GM19468 (cell line): Measurements from ENCODE around the gene GPR139.

Experiments used
- ATAC-seq: cut with Tn5 transposase; IDR thresholded peaks from one replicate; pipeline ENCODE4 v1.9.1; 2021; ENCODE audit warnings: mild to moderate bottlenecking, moderate library complexity, moderate number of reproducible peaks; ENCODE audit not compliant: unreplicated experiment; ENCODE audit errors: extremely low read depth

The GPR139 gene

DNA sequence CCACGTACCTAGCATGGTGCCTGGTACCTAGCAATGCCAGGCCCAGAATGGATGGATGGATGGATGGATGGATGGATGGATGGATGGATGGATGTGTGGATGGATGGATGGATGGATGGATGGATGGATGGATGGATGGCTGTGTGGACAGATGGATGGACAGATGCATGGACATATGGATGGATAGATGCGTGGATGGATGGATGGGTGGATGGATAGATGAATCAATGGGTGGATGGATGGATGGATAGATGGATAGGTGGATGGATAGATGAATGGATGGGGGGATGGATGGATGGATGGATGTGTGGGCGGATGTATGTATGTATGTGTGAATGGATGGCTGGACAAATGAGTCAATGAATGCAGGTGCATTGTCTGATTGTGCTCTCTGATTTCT is 12.6 kb downstream of the GPR139 start:
- no peak for ATAC-seq

DNA sequence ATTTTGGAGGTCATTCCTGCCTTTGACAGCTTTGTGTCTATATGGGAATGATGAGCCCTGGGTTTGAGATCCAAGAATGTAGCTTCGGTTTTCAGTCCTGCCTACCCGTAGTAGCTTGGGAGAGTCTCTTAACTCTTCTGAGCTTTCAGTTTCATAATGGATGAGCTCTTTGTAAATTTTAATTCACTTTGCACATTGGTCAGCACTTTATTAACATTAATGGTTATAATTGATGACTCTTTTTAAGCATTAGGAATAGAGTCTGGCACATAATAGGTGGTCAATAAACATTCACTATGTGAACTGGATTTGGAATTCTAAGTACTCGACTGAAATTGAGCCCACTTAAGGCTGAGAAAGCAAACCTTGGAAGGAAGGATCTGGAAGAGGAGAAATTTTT is 17.3 kb downstream of the GPR139 start:
- no peak for ATAC-seq

DNA sequence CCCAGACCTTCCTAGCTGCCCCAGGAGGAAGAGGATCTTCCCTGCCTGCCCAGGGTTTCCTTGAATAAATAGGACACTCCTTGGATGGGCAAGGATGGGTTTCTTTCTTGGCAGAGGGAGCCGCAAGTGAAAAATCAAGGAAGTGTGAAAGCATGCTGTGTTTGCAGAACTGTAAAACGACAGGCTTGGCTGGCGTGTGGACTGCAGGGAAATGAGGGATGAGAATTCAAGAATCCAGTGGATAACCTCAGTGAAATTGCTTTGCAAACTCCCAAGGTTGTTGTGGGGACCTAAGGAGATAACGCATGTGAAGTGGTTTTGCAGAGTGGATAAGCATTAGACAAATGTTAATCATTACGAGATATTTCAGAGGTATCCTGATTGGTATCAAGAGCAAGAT is 20.4 kb downstream of the GPR139 start:
- no peak for ATAC-seq

DNA sequence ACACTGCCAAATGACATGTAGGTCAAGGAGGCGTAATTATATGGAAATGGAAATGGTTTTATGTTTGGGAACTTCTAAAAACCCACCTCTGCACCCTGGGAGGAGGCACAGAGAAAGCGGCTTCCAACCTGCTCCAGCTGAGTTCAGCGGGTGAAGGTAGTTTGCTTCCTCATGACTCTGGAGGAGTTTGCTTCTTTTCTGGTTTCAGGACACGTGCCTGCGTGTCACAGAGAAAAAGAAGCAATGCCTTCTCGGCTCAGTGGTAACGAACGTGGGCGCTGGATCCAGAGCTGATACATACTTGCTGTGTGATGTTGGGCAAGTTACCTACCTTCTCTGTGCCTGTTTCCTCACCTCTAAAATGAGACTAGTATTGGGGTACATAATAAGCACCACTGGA is 22.1 kb downstream of the GPR139 start:
- ATAC-seq: no peak

DNA sequence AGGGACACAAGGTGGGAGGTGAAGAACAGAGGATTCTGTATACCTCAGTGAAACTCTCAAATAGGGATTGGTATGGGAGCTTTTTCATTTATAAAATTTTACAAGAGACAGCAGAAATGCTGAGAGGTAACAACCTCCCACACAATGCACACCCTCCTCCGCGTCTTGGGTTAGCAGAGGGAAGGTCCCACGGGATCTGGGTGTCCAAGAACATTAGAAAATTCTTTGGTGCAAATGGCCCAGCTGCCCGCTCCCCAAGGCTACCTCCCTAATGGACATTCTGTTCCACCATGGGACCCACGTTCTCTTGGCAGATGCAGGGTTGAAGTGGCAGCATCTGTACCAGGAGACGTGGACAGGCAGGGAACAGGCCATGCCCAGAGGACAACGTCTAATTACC is 22.5 kb downstream of the GPR139 start:
- ATAC-seq: no peak

DNA sequence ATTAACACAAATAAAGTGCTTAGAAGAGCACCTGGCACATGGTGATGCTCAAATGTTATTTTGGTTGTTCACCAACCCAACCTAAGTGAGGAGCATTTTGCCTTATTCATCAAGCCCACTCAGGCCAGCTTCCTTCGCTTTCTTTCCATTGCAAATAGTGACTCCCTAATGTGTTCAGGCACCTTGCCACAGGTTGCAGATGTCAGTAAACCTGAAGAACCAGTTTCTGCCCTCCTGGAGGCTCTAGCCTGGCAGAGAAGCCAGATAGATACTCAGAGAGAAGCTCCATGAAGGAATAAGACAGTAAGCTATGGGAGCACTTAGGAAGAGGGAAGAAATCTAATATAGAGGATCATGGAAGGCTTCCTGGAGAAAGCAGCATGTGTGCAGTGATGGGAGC is 23.9 kb downstream of the GPR139 start:
- ATAC-seq: no peak

DNA sequence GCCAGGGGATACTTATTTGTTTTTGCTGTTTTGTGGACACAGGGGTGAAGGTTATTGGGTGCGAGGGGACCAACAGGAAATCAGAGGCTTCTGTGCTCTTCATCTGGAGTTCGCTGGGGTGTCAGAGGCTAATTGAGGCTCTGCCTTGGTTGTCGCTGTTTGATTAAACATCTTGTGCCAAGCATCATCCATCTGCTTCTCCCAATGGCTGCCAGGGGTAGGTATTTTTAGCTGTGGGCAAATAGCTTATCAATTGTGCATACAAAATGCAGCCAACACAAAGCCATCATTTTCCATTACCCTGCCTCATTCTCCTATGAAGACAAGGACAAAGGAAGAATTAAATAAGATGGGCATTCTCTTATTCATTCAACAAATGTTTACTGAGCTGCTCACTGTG is 27.8 kb downstream of the GPR139 start:
- no peak for ATAC-seq

DNA sequence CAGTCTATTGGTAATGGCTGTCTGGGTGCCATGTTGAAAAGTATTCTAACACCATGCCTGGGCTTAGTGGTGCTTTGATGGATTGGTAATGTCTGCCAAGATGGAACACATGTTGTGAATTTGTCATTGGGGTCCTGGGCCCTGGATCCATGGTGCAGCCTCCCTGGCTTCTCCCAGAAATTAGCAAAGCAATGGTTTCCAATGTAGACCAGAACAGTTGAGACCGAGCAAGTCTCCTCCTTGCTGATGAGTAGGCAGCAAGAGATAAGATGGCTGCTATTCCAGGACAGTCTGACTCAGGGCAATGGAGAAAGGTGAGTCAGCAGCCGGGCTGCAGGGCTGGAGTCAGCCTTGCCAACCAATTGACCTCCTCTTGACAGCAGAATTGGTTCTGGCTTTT is 30.8 kb downstream of the GPR139 start:
- ATAC-seq: no peak

DNA sequence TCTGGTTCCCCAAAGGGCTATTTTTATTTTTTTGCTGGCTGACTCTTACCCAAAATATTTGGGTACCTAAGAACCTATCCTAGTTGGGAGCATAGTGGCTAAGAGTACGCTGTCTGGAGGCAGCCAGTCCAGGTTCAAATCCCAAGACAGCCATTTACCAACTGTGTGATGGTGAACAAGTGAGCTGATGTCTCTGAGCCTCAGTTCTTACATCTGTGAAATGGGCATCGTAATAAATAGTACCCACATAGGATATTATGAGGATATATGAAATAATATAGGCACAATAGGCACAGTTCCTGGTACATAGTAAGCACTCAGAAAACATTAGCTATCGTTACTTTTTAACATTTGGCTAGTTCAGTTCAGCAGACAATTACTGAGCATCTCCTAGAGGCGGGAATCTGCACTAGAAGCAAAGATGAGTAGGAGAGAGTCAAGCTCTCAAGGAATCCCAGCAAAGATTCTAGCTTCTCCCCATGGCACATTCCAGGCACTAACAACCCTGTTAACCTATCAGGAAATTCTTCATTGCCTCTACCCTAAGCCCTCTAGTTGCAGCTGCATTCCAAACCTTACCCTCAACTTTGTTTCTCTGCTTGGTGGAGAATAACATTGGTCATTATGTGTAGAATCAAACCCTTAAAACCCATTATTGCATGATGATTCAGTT is 31.6 kb downstream of the GPR139 start:
- ATAC-seq: no peak

DNA sequence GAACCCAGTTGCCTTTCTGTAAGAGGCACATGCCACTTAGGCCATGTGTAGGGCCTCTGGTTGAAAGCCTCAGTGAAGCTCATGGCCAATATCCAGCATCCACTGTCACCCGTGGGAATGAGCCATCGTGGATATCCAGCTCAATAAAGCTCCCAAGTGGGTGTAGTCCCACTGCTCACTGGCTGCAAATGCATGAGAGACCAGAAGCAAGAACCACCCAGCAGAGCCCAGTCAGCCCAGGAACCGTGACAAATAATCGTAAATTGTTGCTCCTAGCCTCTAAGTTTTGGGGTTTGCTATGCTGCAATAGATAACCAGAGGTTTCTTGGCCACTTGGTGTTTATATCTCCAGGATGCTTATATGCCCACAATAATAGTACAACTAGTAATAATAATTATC is 33.7 kb downstream of the GPR139 start:
- no peak for ATAC-seq

DNA sequence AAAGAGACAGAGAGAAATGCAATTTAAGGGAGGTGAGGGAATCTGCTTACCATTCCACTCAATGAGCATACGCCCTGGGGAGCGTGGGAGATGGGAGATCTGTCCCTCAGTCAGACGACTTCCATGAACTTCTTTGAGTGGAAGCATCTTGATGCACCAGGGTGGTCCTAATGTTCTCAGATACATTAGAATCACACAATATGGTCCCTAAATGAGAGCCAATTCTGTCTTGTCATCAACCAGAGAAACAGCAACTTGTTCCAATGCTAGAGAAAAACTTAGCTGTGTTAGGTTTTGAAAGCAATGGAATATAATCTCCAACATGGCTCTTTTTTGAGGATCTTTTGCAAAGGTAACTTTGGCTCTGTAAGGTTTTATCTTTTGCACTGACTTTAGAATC is 44.1 kb downstream of the GPR139 start:
- ATAC-seq: no peak

DNA sequence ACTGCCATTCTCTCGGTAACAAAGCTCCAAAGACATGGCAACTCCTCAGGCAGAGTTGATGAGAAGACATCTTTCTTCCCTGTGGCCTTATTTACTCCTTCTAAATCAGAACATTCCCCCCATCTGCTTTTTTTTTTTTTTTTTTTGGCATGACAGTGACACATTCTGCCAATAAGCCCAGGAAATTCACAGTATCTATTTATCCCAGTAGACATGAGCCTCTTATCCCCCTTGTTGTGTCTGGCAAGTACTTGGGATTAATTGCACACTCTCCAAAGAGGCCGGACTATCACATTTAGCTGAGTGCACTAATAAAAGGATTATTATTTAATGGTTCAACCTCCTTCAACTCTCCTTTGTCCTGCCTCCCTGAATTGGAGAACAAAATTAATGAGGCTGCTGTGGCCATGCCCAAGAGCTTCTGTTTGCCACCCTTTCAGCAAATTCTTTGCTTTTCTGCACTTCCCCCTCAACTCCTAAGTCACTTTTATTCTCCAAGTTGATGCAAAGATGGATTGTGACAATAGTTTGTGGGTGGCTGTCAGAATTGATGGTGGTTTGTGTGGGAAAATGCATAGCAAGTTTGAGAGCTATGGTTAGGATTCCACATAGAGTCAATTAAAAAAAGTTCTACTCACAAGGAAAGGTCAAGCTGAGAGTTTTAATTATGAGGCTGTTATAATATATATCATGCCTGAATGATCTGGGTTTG is 47.2 kb downstream of the GPR139 start:
- no peak for ATAC-seq

DNA sequence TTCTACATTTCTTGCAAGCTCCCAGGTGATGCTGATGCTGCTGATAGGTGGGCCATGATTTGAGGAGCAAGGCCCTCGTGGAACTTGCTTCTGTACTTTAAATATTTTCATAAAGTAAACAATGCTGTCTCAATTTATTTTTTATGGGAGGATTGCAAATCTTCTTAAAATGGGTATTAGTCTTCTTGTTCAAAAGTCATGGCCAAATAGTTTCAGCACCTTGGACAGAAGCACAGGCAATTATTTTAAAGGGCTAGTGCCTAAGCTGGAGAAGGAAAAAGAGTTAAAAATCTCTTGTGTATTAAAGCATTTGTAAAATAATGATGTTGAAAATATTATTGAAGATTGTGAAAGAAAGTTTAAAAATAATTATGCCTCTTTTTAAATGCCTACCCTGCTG is 50.5 kb downstream of the GPR139 start:
- ATAC-seq: no peak

DNA sequence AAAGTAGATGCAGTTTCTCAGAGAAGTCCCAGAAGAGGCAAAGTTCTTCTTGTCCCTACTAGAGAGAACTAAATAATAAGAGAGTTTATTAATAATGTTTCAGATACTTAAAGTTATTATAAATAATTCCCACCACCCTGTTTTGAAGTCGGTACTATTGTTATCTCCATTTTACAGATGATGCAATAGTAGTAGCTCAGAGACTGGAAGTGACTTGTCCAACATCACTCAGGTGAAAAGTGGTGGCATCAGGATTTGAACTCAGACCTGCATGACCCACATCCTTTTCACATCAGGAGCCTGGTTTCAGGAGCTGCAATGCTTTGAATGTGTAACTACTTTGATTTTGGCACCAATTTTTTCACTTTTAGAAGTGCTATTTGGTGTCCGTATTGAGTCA is 52.7 kb downstream of the GPR139 start:
- ATAC-seq: no peak

DNA sequence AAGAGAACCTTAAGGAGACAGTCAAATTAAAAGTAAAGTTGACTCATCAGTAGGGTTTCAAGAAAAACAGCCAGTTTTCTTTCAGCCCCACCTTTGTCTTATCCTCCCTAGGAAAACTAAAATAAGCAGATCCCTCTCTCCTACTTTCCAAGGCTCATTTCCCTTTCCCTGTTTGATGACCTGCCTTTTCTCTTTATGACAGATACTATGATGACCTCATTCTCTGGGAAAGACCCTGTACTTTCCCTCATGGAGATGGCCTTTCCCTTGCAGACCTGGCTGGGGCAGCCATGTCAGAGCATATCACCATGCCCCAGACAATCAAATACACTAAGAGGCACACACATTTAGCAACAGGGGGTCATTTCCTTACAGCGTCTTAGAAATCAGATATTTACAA is 53.6 kb downstream of the GPR139 start:
- ATAC-seq: no peak

DNA sequence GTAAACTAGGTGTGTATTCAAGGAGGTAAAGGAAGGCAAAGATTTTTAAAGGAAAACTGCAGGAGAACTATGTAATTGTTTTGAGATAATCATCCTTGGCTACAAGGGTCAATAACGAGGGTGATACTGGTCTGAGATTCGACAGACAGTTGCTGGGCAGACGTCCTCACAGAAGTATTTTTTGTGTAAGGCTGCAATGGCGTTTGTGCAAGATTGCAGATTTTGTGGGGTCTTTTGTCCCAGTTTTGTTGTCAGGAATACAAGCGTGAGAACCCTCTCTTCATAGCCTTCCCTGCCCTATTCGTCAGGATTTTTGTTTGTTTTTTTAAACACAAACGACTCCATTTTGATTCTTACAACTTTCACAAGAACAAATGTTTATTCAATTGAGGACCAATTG is 57.5 kb downstream of the GPR139 start:
- ATAC-seq: no peak

DNA sequence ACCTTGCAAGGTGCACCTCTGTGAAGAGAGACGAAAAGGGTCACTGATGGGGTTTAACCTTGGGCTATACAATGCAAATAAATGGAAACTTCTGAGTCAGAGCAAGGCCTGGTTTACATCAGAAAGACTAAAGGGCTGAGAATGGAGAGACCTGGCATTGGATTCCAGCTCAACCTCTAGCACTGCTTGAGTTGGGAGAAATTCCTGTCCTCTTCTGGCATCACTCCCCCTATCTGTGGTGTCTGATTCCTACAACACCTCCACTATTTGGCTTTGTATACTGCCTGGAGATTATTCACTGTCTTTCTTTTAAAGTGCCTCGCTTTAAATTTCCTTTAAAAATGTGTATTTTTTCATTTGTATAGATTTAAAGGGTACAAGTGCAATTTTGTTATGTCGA is 68.8 kb downstream of the GPR139 start:
- no peak for ATAC-seq

DNA sequence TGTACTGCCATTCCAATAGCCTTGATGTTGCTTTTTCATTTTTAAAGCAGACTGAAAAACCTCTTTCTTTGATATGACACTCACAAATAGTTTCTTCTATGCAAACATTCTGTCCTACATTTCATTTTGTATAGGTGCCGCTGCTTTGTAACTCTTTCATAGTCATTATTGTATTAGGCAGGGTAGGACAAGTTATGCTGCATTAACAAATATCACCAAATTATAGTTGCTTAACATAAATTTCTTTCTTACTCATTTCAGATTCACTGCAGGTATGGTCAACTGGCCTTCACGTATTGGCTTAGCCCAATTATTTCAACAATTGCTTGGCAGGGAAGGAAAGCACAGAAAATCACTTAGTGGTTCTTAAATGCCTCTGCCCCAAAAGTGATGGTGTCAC is 70.8 kb downstream of the GPR139 start:
- no peak for ATAC-seq

DNA sequence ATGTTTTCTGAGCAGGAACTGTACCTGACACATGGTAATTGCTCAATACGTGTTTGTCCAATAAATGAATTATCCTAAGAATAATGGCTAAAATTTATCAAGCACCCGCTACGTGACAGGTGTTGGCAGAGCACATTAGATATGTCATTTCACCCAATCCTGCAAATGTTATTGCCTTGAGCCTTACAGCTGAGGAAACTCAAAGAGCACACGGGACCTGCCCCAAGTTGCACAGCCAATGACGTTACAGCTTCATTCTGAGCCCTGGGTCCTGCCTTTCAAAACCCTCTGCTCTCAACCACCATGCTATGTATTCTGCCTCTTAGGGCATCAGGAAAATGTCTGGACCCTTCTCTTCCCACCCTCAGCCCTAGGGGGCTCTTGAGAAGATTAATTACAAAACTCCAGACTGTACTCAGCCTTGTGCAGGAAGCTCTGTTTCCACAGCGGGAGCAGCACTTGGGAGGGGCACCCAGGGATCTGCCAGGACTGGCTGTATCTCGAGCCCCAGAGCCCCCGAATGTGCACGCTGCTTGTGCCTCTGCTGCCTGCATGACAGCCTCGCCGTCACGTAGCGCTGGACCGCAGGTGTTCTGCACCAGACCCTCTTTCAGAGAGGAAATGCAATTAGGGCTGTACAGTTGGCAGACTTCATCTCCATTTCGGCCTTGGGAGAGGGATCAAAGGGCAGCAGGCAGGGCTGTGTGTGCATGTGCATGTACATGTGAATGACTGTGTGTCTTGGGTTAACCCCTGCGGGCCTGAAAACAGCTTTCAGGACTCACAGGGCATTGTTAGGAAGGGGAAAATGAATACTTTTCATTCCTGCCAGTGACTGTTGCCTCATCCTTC is 71.6 kb downstream of the GPR139 start:
- no peak for ATAC-seq

DNA sequence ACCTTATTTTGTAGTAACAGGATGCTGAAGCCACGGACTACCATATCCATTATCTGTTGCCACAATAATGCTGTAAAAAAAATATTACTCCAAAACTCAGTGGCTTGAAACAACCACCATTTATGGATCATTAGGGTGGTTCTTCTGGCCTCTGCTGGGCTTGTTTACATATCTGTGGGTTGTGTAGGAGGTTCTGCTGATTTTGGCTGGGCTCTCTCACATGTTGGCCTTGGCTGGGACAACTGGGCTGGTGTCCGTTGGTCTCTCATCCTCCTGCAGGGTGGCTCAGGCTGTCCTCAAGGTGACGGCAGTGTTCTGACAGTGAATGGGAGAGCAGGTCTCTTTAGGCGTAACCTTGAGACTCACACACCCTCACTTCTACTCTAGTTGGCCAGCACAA is 76.0 kb downstream of the GPR139 start:
- no peak for ATAC-seq

DNA sequence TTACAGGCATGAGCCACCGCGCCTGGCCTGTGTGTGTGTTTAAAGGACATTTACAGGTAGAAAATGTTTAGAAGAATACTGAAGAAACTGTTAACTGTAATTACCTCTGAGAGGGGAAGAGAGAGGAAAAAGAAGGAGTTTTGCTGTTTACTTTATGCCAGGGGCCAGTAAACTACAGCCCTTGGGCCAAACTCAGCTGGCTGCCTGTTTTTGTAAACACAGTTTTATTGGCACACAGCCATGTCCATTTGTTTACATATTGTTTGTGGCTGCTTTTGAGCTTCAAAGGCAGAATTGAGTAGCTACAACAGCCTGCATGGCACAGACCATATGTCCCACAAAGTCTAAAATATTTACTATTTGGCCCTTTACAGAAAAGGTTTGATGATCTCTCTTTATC is 76.4 kb downstream of the GPR139 start:
- ATAC-seq: no peak
